Measurements from ENCODE around the gene OR52R1.
"Not testable (repeated sequence)": the region's sequence is repeated elsewhere in the genome, so short reads cannot be mapped to it uniquely, and the experiment has no call there.

OR52R1 gene

GRCh38 chr11:4804280-4804679 is at the start of gene OR52R1:
Gene OR52R1, minus strand, starts transcription at chr11:4804380. Its CDS starts 0 bp downstream, at chr11:4804380.
- DNase-seq = no peak

DNA sequence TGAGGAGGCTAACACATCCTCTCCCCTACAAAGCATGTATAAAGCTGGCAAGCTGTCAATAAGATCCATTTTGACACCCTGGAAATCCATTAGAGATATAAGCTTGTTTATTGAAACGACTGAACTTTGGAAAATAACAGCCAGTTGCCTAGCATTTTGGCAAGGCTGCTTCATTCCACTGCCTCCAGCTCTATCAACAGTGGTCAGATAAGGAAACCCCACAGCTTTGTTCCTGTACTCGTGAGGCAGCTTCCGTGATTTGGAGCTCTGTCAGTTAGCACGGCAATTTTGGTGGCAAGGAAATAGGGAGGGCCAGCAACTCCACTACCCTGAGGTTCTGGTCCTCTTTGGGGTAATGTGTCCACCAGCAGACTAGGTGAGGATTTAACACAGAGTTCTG is 46.9 kb upstream of the OR52R1 start:
- no peak for DNase-seq

DNA sequence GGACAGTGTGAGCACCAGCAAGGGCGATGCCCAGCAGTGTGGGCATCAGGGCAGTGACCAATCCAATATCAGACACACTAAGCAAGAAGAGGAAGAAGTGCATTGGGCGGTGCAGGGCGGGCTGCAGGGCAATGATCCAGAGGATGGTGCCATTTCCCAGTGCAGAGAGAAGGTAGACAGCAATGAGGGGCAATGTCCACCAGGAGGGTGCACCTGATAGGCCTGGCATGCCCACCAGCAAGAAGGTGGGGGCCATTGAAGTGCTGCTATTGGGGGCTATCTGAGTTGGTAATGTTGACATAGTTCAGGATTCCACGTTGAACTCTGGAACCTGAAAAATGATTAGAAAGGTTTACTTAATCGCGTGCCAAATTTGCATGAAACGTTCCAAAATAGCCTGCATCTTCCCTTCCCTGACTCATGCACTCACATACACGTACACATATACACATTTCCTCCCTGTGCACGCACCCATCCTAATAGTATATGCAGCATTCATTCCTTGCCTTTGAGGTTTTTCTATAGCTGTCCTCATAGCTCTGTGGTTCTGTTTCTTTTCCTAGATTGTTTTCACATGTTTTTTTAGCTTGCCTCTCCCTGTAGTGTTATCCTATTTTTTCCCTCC is 44.8 kb upstream of the OR52R1 start, which contains the start of gene OR51S1:
Gene OR51S1, minus strand, starts transcription at position 301 of the 625 bp plus-strand sequence. Its CDS starts 0 bp downstream, at position 301.
- DNase-seq = no peak

DNA sequence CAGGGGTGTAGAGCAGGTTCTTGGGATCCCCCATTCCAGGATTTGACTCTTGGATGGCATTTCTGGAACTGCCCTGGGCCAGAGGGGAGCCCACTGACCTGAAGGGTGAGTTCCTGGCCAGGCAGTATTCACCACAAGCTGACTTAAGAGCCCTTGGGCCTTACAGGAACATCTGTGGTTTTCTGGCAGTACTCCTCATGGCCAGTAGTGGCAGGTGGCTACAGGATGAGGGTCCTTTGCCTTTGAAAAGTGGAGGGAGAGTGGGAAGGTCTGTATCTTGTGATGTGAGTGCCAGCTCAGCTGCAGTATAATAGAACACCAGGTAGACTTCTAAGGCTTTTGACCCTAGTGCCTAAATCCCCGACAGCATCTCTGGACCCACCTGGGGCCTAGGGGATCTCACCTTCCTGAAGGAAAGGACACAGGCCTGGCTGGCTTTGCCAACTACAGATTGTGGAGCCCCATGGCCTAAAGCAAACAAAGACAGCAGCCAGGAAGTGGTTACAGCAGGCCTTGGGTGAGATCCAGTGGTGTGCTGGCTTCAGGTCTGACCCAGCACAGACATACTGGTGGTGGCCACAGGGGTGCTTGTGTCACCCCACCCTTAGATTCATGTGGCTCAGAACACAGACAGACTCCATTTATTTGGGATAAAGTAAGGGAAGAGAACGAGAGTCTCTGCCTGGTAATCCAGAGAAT is 35.8 kb upstream of the OR52R1 start:
- no peak for DNase-seq

GRCh38 chr11:4830909-4831308 is 26.7 kb upstream of the OR52R1 start:
- no peak for DNase-seq

DNA sequence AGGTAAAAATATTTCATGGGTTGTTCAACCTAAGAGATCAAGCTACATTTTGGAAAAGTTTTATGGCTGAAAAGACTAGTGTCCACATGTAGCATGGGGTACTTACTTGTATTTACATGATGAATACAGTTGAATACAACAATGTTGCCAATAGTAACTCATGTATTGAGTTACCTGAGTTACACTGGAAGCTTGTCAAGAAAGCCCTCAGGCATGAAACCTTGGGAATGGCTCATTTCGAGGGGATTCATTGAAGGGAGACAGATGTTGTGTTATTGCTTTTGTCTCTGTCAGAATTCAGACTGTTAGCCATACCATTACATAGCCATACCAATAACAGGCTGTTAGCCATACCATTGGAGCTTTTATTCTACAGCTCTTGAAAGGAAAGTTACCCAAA is 26.2 kb upstream of the OR52R1 start:
- no peak for DNase-seq

DNA sequence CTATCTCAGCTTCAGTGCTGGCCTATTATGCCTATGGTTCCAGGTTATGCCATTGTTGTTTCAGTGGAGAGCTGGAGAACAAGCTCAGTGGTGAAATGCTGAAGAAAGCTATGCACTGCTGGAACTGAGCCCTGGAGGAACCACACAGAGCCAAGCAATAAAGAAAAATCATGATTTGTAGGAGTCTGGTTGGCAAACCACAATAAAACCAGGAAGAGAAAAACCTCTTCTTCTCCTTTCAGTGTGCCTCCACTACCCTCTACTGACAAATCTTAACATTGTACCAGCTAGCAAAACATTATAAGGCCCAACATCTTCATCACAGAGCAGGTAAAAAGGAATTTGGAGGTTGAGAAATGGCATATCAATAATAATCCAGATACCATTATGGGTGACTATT is 22.2 kb upstream of the OR52R1 start:
- no peak for DNase-seq

- DNase-seq = no peak
Observed at GRCh38 chr11:4825132-4825531, 21.0 kb upstream of the OR52R1 start.

GRCh38 chr11:4821021-4821420 is 16.8 kb upstream of the OR52R1 start, which contains the start of gene OR51F2:
Gene OR51F2, plus strand, starts transcription at chr11:4821321. Its CDS starts 101 bp downstream, at chr11:4821422.
- DNase-seq = no peak

- DNase-seq = no peak
Observed at GRCh38 chr11:4809246-4809645, 5.1 kb upstream of the OR52R1 start.

GRCh38 chr11:4808476-4808875 is 4.3 kb upstream of the OR52R1 start:
- DNase-seq = no peak

GRCh38 chr11:4801316-4801715 is 2.9 kb downstream of the OR52R1 start:
- not testable (repeated sequence) for DNase-seq

DNA sequence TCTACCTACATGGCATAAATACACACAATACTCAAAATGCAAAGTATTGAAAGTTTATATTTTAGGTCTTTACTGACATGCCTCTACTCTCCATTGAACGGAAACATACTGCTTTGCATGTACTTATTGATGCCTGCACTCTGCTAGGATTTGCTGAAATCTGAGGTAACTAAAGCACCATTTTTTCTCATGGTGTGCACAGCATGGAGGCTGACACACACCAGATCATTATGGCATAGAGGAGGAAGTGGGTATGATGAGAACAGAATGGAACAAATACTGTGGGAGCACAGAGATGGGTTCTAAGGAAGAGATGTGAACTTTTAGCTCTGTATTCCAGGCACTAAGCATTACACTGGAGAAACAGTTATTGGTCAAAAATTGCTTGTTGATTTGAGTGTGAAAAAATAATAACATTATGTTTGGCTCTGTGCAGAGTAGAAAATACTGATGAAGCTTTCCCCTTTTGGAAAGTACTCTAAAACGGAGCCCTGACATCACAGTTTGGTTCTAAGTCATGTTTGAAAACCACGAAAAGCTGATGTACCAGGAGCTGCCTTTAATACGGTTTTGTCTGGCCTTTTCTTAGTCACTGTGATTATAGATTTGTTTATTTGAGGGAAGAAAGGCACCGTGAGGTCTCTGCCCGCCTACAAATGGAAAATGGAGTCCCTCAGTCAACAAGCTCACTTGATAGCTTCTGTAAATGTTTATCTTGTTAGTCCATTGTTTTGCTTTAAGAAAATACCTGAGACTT is 5.6 kb downstream of the OR52R1 start:
- DNase-seq = no peak

DNA sequence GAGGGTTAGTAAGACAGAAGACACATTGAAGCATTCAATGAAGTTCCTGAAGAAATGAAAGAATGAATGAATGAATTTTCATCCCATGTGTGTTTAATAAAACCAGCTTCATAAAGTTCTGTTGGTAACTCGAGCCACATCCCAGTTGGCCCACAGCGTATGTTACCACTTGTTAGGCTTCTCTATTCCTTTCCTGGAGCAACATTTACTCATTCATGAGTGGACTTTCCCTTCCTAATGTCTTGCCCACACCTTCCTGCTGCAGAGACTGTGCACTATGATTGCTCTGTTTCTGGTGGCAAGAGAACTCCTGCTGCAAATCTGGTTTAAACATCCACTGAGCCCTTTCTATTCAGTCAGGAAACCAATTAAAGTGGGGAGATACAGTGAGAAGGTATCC is 7.0 kb downstream of the OR52R1 start:
- DNase-seq = no peak

- DNase-seq = no peak
Observed at GRCh38 chr11:4782454-4782853, 21.7 kb downstream of the OR52R1 start.

- no peak for DNase-seq
Observed at GRCh38 chr11:4769838-4770237, 34.3 kb downstream of the OR52R1 start, which contains the start of gene OR51F1. Gene OR51F1, minus strand, starts transcription at chr11:4769938. Its CDS starts 0 bp downstream, at chr11:4769938.

DNA sequence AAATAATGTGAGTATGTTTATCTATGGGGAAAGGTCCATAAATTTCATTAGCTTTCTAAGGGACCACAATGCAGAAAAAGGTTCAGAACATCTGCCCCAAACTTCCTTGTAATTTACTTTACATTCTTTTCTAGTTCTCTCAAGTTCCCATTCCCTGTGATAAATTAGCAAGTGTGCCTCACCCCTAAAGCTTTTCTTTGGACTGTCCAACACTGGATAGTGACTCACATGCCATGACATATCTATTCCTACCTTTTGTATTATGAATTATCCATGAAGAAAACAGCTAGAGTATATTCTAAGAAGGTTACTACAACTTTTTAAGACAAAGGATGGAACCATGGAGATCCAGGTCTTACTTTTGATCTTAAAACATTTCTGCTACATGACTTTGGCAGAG is 36.1 kb downstream of the OR52R1 start:
- DNase-seq = no peak

DNA sequence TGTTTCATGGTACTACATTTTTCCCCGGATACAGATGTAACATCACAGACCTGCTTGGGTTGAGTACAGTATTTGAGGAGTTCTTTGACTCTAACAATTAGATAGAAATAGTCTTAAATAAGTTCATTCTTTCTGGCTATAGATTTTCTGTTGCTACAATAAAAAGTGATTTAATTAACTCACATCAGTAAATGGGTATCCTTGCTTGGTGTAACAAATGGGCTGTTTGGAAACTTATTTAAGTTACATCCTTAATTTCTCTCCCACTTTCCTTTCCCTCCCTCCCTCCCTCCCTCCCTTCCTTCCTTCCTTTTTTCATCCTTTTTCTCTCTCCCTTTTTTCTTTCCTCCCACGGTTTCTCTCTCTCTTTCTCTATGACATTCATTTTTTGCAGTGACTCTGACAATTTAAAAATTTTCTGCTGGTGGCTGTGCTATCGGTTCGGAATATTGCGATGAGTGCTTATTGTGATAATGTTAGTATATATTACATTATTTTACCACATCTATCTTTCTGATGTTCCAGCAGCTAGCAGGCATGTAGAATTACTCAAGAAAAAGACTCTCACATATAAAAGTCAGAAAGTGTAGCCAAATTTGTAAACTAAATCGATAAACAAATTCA is 37.6 kb downstream of the OR52R1 start:
- DNase-seq = no peak

DNA sequence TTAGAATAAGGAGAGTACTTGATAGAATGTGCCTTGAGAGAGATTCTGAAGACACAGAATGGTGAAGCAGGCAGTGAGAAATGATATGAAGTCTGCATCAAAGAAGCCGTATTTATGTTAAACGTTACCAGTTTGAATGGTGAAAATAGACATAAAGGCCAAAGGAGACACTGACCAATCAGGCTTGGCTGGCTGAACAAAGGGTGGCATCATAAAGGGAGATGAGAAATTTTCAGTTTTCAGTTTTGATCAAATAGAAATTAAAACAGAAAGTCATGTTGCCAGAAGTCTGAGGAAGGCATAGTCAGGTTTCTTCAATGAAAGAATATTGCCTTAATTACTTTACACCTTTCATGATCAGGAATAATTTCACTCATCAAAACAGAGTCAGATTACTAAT is 41.1 kb downstream of the OR52R1 start:
- no peak for DNase-seq

Data from activated CD4-positive, alpha-beta T cell treated with anti-CD3 and anti-CD28 coated beads for 48 hours (primary cell).